Natural killer cell (primary cell): ENCODE data around the gene TENT5A. TPM values are rescaled to one million over a fixed set of nuclear protein-coding genes. Genes with fewer than 3 reads are reported as not detected.

Experiments used
- ATAC-seq, 3 donors: fragments of 150-1000 bp in 2 of 3; fragments of 200-7000 bp in 1 of 3; cut with Tn5 transposase; 1 replicate in 1 of 3; 2 replicates in 2 of 3; pipeline ENCODE4 v1.10.0; 2021; ENCODE audit warnings: mild to moderate bottlenecking in 2 of 3, moderate library complexity in 2 of 3
- DNase-seq, 2 donors: peaks; one replicate each; pipeline versions ENCODE4 v3.0.0 to v3.0.0-alpha.2; 2013 to 2021; ENCODE audit warnings: mixed read lengths in 1 of 2
- H3K27ac ChIP-seq: one replicate; pipeline ENCODE4 v1.5.1; 2013; ENCODE audit warnings: mild to moderate bottlenecking, low read length
- H3K27me3 ChIP-seq: one replicate; pipeline ENCODE4 v1.6.1; 2013; ENCODE audit warnings: low read length; ENCODE audit not compliant: control insufficient read depth, insufficient read depth
- H3K36me3 ChIP-seq: one replicate; pipeline ENCODE4 v1.6.1; 2013; ENCODE audit warnings: low read length; ENCODE audit not compliant: control insufficient read depth, insufficient read depth
- H3K4me1 ChIP-seq: one replicate; pipeline ENCODE4 v1.6.1; 2013; ENCODE audit warnings: low read length; ENCODE audit not compliant: control insufficient read depth, insufficient read depth
- H3K4me3 ChIP-seq: one replicate; pipeline ENCODE4 v1.5.1; 2013; ENCODE audit warnings: low read length
- H3K9me3 ChIP-seq: one replicate; pipeline ENCODE4 v1.6.1; 2013; ENCODE audit warnings: low read length; ENCODE audit not compliant: control insufficient read depth, insufficient read depth
- H3K27ac Mint-ChIP-seq, 2 donors: one replicate each; pipeline ENCODE4 v1.8.0; 2022; ENCODE audit warnings: mild to moderate bottlenecking in 2 of 2, mixed read lengths in 2 of 2, moderate library complexity in 1 of 2
- H3K27me3 Mint-ChIP-seq, 2 donors: one replicate each; pipeline ENCODE4 v1.8.0; 2022; ENCODE audit warnings: low read depth in 2 of 2, mixed read lengths in 2 of 2
- H3K36me3 Mint-ChIP-seq: one replicate; pipeline ENCODE4 v1.8.0; 2022; ENCODE audit warnings: mixed read lengths
- H3K4me1 Mint-ChIP-seq, 2 donors: one replicate each; pipeline ENCODE4 v1.8.0; 2022; ENCODE audit warnings: mixed read lengths in 2 of 2
- H3K4me3 Mint-ChIP-seq: one replicate; pipeline ENCODE4 v1.8.0; 2022; ENCODE audit warnings: mild to moderate bottlenecking, moderate library complexity, mixed read lengths
- H3K9me3 Mint-ChIP-seq, 2 donors: one replicate each; pipeline ENCODE4 v1.8.0; 2022; ENCODE audit warnings: mixed read lengths in 2 of 2
- WGBS: methylation state at CpG from one replicate; pipeline ENCODE4 v1.1.7; 2013; ENCODE audit warnings: missing lambda C conversion rate; ENCODE audit not compliant: insufficient coverage; 5-methylcytosine and 5-hydroxymethylcytosine counted together
- intact Hi-C: fragments of 100-400 bp; cut with micrococcal nuclease; formaldehyde crosslinking; loops from one replicate; pipeline ENCODE4 v1.14.2; 2022
- total RNA-seq, 4 donors: library from RNA; stranded (reverse); fragments of 120-200 nt in 1 of 4; gene quantifications; one replicate each; pipeline versions ENCODE4 v1.2.3 to v1.2.4, GENCODE V29; 2013 to 2022
- TF ChIP-seq, protein P1 (sequence below): fragments of 200-600 bp; IDR thresholded peaks from one replicate; pipeline ENCODE4 v1.8.0; 2022; ENCODE audit warnings: antibody characterized with exemption

TENT5A gene
- total RNA-seq, 3 donors from 2014 or later (not counting 1 experiment from before 2014, with no cell fraction given) = 22.9 to 23.8 (median 22.9) TPM

DNA sequence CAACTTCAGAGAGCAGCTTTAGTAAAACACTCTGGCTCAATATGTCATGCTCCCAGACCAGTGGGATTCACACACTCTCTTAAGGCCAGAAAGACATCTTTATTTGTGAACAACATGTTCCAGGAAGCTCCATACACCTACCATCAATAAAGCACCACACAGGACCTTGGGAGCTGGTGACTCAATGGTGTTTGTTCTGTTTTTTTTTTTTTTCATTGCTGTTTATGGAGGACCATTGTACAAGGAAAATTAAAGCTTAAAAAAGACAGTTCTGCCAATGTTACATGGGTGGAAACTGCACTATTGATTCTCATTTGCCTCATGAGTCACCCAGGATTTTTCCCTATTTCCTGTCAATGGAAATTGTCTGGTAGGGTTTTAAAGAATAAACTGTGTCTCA, 36.3 kb upstream of the TENT5A start:
- Mint-ChIP-seq H3K27me3 (no peaks in the 10 kb centered on the region), H3K4me1 (no peaks in the 10 kb centered on the region), H3K4me3 (no peak overlapping the region), H3K36me3 (no peaks in the 10 kb centered on the region), H3K9me3 (no peaks in the 10 kb centered on the region), H3K27ac (no peak overlapping the region)
- Histone ChIP-seq H3K36me3 (no peaks in the 10 kb centered on the region), H3K27me3 (no peaks in the 10 kb centered on the region), H3K4me3 (no peak overlapping the region), H3K9me3 (no peaks in the 10 kb centered on the region), H3K27ac (no peak overlapping the region), H3K4me1 (no peaks in the 10 kb centered on the region)
- intact Hi-C loops = no loop called here
- DNase-seq (no peak), ATAC-seq (no peak)
- TF ChIP-seq, protein P1, sequence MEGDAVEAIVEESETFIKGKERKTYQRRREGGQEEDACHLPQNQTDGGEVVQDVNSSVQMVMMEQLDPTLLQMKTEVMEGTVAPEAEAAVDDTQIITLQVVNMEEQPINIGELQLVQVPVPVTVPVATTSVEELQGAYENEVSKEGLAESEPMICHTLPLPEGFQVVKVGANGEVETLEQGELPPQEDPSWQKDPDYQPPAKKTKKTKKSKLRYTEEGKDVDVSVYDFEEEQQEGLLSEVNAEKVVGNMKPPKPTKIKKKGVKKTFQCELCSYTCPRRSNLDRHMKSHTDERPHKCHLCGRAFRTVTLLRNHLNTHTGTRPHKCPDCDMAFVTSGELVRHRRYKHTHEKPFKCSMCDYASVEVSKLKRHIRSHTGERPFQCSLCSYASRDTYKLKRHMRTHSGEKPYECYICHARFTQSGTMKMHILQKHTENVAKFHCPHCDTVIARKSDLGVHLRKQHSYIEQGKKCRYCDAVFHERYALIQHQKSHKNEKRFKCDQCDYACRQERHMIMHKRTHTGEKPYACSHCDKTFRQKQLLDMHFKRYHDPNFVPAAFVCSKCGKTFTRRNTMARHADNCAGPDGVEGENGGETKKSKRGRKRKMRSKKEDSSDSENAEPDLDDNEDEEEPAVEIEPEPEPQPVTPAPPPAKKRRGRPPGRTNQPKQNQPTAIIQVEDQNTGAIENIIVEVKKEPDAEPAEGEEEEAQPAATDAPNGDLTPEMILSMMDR = no peak

DNA sequence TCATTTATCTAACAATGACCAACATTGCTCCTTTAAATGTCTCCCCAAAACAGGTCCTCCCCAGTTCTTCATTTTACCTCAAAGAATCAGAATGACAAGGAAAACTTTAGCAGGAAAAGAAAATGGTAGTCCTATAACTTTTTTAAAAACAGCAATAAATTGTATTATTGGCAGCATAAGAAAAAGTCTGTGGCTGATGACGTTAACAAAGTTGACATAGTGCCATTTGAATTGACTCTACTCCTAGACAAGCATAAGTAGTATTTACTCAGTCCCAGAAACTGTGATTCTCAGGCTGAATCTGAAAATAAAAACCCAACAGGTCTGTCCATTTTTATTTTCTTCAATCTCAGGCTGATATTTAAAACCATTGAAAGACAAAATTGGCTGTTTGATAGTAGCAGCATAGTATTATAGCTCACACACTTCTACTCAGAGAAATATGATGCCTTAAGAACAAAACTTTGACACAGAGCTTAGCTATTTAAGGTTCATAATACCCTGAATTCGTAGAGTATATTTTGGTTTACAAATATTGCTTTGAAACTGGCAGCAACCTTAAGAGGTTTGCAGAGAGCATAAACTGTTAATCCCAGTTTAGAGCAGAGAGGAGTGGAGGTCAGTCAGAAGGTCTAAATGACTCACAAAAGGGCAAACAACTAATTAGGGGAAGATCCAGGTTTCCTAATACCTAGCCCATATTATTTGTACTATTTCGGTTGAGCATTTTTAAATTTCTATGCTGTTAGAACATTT, 35.0 kb upstream of the TENT5A start:
- no peak overlapping the region for H3K27ac Mint-ChIP-seq
- no peaks in the 10 kb centered on the region for H3K27me3 Mint-ChIP-seq
- ATAC-seq (no peak), DNase-seq (no peak)
- 87% methylated on average over 2 of the region's 3 CpGs for WGBS
- TF ChIP-seq, protein P1 = no peak
- H3K4me1 ChIP-seq = no peaks in the 10 kb centered on the region
- no peaks in the 10 kb centered on the region for H3K27me3 ChIP-seq
- no peaks in the 10 kb centered on the region for H3K4me1 Mint-ChIP-seq
- no peaks in the 10 kb centered on the region for H3K9me3 ChIP-seq
- no peaks in the 10 kb centered on the region for H3K9me3 Mint-ChIP-seq
- no peaks in the 10 kb centered on the region for H3K36me3 Mint-ChIP-seq
- H3K4me3 ChIP-seq = no peak overlapping the region
- intact Hi-C loops = no loop called here
- H3K36me3 ChIP-seq = no peaks in the 10 kb centered on the region
- no peak overlapping the region for H3K27ac ChIP-seq
- no peak overlapping the region for H3K4me3 Mint-ChIP-seq

DNA sequence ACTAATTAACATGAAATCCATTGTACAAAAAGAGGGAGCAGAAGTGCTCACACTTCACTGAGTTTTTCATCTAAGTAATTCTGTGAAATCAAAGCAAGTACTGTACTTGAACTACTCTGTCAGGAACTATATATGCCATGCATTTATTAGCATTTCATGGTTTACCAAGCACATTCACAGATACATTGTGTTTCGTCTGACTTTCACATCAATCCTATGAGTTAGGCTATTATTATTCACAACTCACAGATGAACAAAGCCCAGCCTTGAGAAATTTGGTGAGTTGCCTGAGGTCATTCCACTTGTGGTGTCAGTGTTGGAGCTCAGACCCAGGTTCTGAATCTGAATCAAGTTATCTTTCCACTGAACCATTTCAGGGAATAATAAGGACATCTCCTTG, 33.7 kb upstream of the TENT5A start:
- TF ChIP-seq, protein P1 = no peak
- H3K9me3 ChIP-seq = no peaks in the 10 kb centered on the region
- H3K36me3 ChIP-seq = no peaks in the 10 kb centered on the region
- no peaks in the 10 kb centered on the region for H3K27me3 ChIP-seq
- WGBS = 100% methylated on average over 1 of the region's 1 CpG
- no peaks in the 10 kb centered on the region for H3K4me1 Mint-ChIP-seq
- DNase-seq (no peak), ATAC-seq (no peak)
- no peak overlapping the region for H3K4me3 Mint-ChIP-seq
- no peak overlapping the region for H3K4me3 ChIP-seq
- intact Hi-C loops = no loop called here
- no peaks in the 10 kb centered on the region for H3K36me3 Mint-ChIP-seq
- H3K4me1 ChIP-seq = no peaks in the 10 kb centered on the region
- no peak overlapping the region for H3K27ac ChIP-seq
- no peaks in the 10 kb centered on the region for H3K27me3 Mint-ChIP-seq
- peaks cover 0 to 2% of the 10 kb centered on the region in 2 donors for H3K9me3 Mint-ChIP-seq
- H3K27ac Mint-ChIP-seq = no peak overlapping the region

DNA sequence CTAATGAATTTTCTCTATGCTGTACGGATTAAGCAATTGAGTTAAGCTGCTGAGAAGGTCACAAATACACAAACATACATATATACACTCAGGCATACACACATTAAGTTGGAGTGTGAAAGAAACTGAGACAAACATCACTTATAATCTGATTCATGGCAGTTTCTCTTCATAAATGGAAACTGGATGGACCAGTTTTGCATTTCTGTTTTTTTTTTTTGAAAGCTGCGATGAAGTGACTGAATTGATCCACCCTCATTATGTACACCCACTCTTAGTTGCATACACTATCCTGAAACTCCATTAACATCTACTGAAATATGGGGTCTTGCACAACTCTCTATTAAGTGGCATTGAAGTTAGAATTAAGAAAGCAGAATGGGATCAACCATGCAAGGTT, 32.9 kb upstream of the TENT5A start:
- no peaks in the 10 kb centered on the region for H3K4me1 ChIP-seq
- Mint-ChIP-seq H3K27me3 (no peaks in the 10 kb centered on the region), H3K9me3 (peaks cover 0 to 2% of the 10 kb centered on the region in 2 donors), H3K4me3 (no peak overlapping the region), H3K4me1 (no peaks in the 10 kb centered on the region), H3K27ac (no peak overlapping the region), H3K36me3 (no peaks in the 10 kb centered on the region)
- WGBS = 83% methylated on average over 1 of the region's 2 CpGs
- no peaks in the 10 kb centered on the region for H3K27me3 ChIP-seq
- TF ChIP-seq, protein P1 = no peak
- no peak overlapping the region for H3K4me3 ChIP-seq
- no peak overlapping the region for H3K27ac ChIP-seq
- intact Hi-C loops = no loop called here
- H3K9me3 ChIP-seq = no peaks in the 10 kb centered on the region
- DNase-seq = no peak
- ATAC-seq = no peak
- no peaks in the 10 kb centered on the region for H3K36me3 ChIP-seq
